ENCODE measurements around the gene PPP1R2. TPM values are rescaled to one million over a fixed set of nuclear protein-coding genes. Genes with fewer than 3 reads are reported as not detected.
A peak's percentile ranks its signal among the peaks of the same experiment; 100 is the strongest.

Gene PPP1R2
- total RNA-seq, 1 experiment from 2014 or later: 38.3 TPM

DNA sequence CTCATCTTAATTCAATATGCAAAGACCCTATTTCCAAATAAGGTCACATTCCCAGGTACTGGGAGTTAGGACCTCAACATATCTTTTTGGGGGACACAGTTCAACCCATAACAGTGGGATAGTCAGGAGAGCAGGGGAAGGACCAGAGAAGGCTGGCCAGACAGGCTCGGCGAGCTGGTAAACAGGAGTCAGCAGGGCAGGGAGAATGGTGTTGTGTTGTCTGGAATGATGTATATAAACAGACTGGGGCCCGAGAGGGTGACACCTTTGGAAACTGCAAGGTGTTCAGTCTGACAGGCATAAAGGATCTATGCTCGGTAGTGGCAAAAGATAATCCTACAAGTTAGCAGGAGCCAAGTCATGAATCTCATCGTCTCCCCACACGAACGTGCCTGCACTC is 10.1 kb upstream of the PPP1R2 start:
- no peaks in the 10 kb centered on the region; a peak in 1 of 5 replicates for H3K9me3 Mint-ChIP-seq
- H3K4me3 Mint-ChIP-seq: no peak overlapping the region
- no peaks in the 10 kb centered on the region for H3K79me1 ChIP-seq (ENCODE audit: insufficient read depth, low read depth, low read length, poor library complexity, severe bottlenecking)
- H4K91ac ChIP-seq (ENCODE audit: insufficient read length, low read depth, low read length): no peak overlapping the region
- H3K79me2 ChIP-seq (ENCODE audit: insufficient read depth, low read length): no peaks in the 10 kb centered on the region
- no peak overlapping the region for H2AK5ac ChIP-seq (ENCODE audit: insufficient read length, low read length)
- no peak overlapping the region for H3K4me2 ChIP-seq (ENCODE audit: insufficient read depth, insufficient read length, low read length)
- no peaks in the 10 kb centered on the region for H3K23me2 ChIP-seq (ENCODE audit: insufficient read length, low read depth, low read length, poor library complexity, severe bottlenecking)
- no peak overlapping the region for H3K9ac ChIP-seq (ENCODE audit: extremely low read depth, insufficient read length, low read length)
- TF ChIP-seq, protein P1, sequence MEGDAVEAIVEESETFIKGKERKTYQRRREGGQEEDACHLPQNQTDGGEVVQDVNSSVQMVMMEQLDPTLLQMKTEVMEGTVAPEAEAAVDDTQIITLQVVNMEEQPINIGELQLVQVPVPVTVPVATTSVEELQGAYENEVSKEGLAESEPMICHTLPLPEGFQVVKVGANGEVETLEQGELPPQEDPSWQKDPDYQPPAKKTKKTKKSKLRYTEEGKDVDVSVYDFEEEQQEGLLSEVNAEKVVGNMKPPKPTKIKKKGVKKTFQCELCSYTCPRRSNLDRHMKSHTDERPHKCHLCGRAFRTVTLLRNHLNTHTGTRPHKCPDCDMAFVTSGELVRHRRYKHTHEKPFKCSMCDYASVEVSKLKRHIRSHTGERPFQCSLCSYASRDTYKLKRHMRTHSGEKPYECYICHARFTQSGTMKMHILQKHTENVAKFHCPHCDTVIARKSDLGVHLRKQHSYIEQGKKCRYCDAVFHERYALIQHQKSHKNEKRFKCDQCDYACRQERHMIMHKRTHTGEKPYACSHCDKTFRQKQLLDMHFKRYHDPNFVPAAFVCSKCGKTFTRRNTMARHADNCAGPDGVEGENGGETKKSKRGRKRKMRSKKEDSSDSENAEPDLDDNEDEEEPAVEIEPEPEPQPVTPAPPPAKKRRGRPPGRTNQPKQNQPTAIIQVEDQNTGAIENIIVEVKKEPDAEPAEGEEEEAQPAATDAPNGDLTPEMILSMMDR (conservative IDR thresholded peaks at IDR 0.05): no peak
- H2BK120ac ChIP-seq (ENCODE audit: low read depth, low read length, poor library complexity, severe bottlenecking): no peak overlapping the region
- H3K36me3 Mint-ChIP-seq (ENCODE audit: insufficient read depth in 1 of 3, low read depth in 3 of 3): peaks cover 0 to 2% (median 0%) of the 10 kb centered on the region in 3 experiments; a peak in 1 of 7 replicates
- H3K23ac ChIP-seq (ENCODE audit: insufficient read length, low read depth, low read length): no peak overlapping the region
- H4K8ac ChIP-seq (replicated peaks; ENCODE audit: insufficient read length, low read depth, low read length): no peak overlapping the region
- no peak for DNase-seq
- H3K27ac ChIP-seq (ENCODE audit: insufficient read length, low read depth, low read length): no peak overlapping the region
- H3K56ac ChIP-seq (ENCODE audit: insufficient read length, low read depth, low read length): no peak overlapping the region
- no peak overlapping the region for H2AFZ ChIP-seq (ENCODE audit: low read length)
- H3K27ac Mint-ChIP-seq: peak overlapping the region in 1 of 3 experiments; percentile 33; a peak in 2 of 7 replicates
- no peaks in the 10 kb centered on the region for H4K20me1 ChIP-seq (ENCODE audit: control insufficient read depth, insufficient read depth, insufficient read length)
- no peak overlapping the region for H4K5ac ChIP-seq (ENCODE audit: insufficient read length, low read depth, low read length)
- H3K4me1 ChIP-seq (ENCODE audit: insufficient read depth, low read length): peaks cover under 1% of the 10 kb centered on the region; the same call in 1 of the 2 replicates
- H3K9me3 ChIP-seq (ENCODE audit: control insufficient read depth, low read depth, low read length): no peaks in the 10 kb centered on the region
- no peak overlapping the region for H3K4ac ChIP-seq (ENCODE audit: low read depth, low read length)
- H3K18ac ChIP-seq (ENCODE audit: insufficient read length, low read depth, low read length): no peak overlapping the region
- no peak overlapping the region for H3T11ph ChIP-seq (ENCODE audit: low read length)
- no peak overlapping the region for H2BK15ac ChIP-seq (ENCODE audit: low read depth, low read length)
- no peak overlapping the region for H3K14ac ChIP-seq (ENCODE audit: insufficient read depth, low read length)
- no peak overlapping the region for H2BK20ac ChIP-seq (ENCODE audit: low read depth, low read length, poor library complexity, severe bottlenecking)
- no peaks in the 10 kb centered on the region for H3K27me3 ChIP-seq (ENCODE audit: insufficient read depth, low read length)
- no CpG with 5 or more reads among the region's 7 CpGs for WGBS (ENCODE audit: extremely low coverage, insufficient read length, low lambda C conversion rate)
- H2BK12ac ChIP-seq (ENCODE audit: insufficient read length, low read depth, low read length): no peak overlapping the region
- no peak overlapping the region for H2BK5ac ChIP-seq (ENCODE audit: insufficient read length, low read length)
- peaks cover 20% of the 10 kb centered on the region for H3K27me3 Mint-ChIP-seq (ENCODE audit: low read depth)
- peaks cover 24 to 33% of the 10 kb centered on the region in 2 experiments for H3K4me1 Mint-ChIP-seq
